GM23338 (cell line): ENCODE measurements around the gene TMEM140. TPM values are rescaled to one million over a fixed set of nuclear protein-coding genes. Genes with fewer than 3 reads are reported as not detected.

ENCODE experiments used
- ATAC-seq: fragments of 200-7000 bp; cut with Tn5 transposase; 3 replicates; pipeline ENCODE4 v1.9.1; 2020
- DNase-seq: peaks from one replicate; pipeline ENCODE4 v3.0.0-alpha.2; 2015; ENCODE audit warnings: low spot score
- H2AFZ ChIP-seq: fragments of 200-600 bp; sonication (generic); 2 replicates; pipeline ENCODE4 v1.8.0; 2016; ENCODE audit warnings: antibody characterized with exemption, mild to moderate bottlenecking, moderate library complexity
- H3F3A ChIP-seq: fragments of 200-600 bp; sonication (generic); replicated peaks from 2 replicates; pipeline ENCODE4 v1.8.0; 2017; ENCODE audit warnings: antibody characterized with exemption, mixed run types, low read depth
- H3K27ac ChIP-seq: fragments of 200-600 bp; sonication (generic); 2 replicates; pipeline ENCODE4 v1.6.1; 2016; ENCODE audit warnings: low read depth
- H3K27me3 ChIP-seq: fragments of 200-600 bp; sonication (generic); 2 replicates; pipeline ENCODE4 v1.8.0; 2016; ENCODE audit warnings: mild to moderate bottlenecking, mixed run types, moderate library complexity; ENCODE audit not compliant: insufficient read depth
- H3K36me3 ChIP-seq: fragments of 200-600 bp; sonication (generic); 2 replicates; pipeline ENCODE4 v1.8.0; 2016; ENCODE audit warnings: mild to moderate bottlenecking; ENCODE audit not compliant: insufficient read depth
- H3K4me1 ChIP-seq: fragments of 200-600 bp; sonication (generic); 2 replicates; pipeline ENCODE4 v1.8.0; 2016; ENCODE audit warnings: mild to moderate bottlenecking, moderate library complexity; ENCODE audit not compliant: insufficient read depth
- H3K4me2 ChIP-seq: fragments of 200-600 bp; sonication (generic); 2 replicates; pipeline ENCODE4 v1.7.1; 2017; ENCODE audit warnings: mixed run types
- H3K4me3 ChIP-seq: fragments of 200-600 bp; sonication (generic); 2 replicates; pipeline ENCODE4 v1.6.1; 2016; ENCODE audit warnings: mixed run types
- H3K79me2 ChIP-seq: fragments of 200-600 bp; sonication (generic); replicated peaks from 2 replicates; pipeline ENCODE4 v1.8.0; 2017; ENCODE audit warnings: mild to moderate bottlenecking; ENCODE audit not compliant: insufficient read depth
- H3K9me2 ChIP-seq: fragments of 200-600 bp; sonication (generic); 2 replicates; pipeline ENCODE4 v1.8.0; 2017; ENCODE audit not compliant: insufficient read depth
- H4K20me1 ChIP-seq: fragments of 200-600 bp; sonication (generic); replicated peaks from 2 replicates; pipeline ENCODE4 v1.8.0; 2017; ENCODE audit warnings: mild to moderate bottlenecking; ENCODE audit not compliant: insufficient read depth
- H3K27ac Mint-ChIP-seq: 2 replicates; pipeline ENCODE4 v1.8.0; 2020; ENCODE audit warnings: inconsistent platforms, mild to moderate bottlenecking, moderate library complexity, mixed read lengths
- H3K27me3 Mint-ChIP-seq: 3 replicates; pipeline ENCODE4 v1.8.0; 2022; ENCODE audit warnings: low read depth, mild to moderate bottlenecking, moderate library complexity, mixed read lengths, inconsistent platforms; ENCODE audit not compliant: insufficient read depth, poor library complexity
- H3K36me3 Mint-ChIP-seq: 3 replicates; pipeline ENCODE4 v1.8.0; 2021; ENCODE audit warnings: low read depth, mild to moderate bottlenecking, inconsistent platforms, moderate library complexity, mixed read lengths
- H3K4me1 Mint-ChIP-seq: 3 replicates; pipeline ENCODE4 v1.8.0; 2020; ENCODE audit warnings: mild to moderate bottlenecking, inconsistent platforms, mixed read lengths
- H3K4me3 Mint-ChIP-seq: 3 replicates; pipeline ENCODE4 v1.8.0; 2021; ENCODE audit warnings: moderate library complexity, mild to moderate bottlenecking, inconsistent platforms, mixed read lengths
- H3K9me3 Mint-ChIP-seq: 3 replicates; pipeline ENCODE4 v1.8.0; 2020; ENCODE audit warnings: moderate library complexity, mild to moderate bottlenecking, inconsistent platforms, mixed read lengths
- EZH2 ChIP-seq: fragments of 200-600 bp; sonication (generic); IDR thresholded peaks from one replicate; pipeline ENCODE4 v1.8.0; 2017; ENCODE audit warnings: antibody characterized with exemption, mild to moderate bottlenecking, low read depth; ENCODE audit not compliant: unreplicated experiment
- JUNB ChIP-seq: IDR thresholded peaks from one replicate; pipeline ENCODE4 v1.6.1; 2016; ENCODE audit warnings: antibody characterized with exemption; ENCODE audit not compliant: unreplicated experiment
- NANOG ChIP-seq: IDR thresholded peaks from 2 replicates; pipeline ENCODE4 v1.6.1; 2016; ENCODE audit warnings: antibody characterized with exemption, borderline replicate concordance
- POLR2AphosphoS5 ChIP-seq: IDR thresholded peaks from 2 replicates; pipeline ENCODE4 v1.6.1; 2016; ENCODE audit warnings: antibody characterized with exemption, low read depth
- STAT1 ChIP-seq: IDR thresholded peaks from one replicate; pipeline ENCODE4 v1.6.1; 2016; ENCODE audit warnings: antibody characterized with exemption; ENCODE audit not compliant: unreplicated experiment
- ZNF114 ChIP-seq: fragments of 250-450 bp; sonication (Bioruptor Pico); IDR thresholded peaks from 2 replicates; pipeline ENCODE4 v1.5.0; 2020; ENCODE audit warnings: mild to moderate bottlenecking, moderate library complexity
- ZNF331 ChIP-seq: fragments of 250-450 bp; sonication (Bioruptor Pico); IDR thresholded peaks from 2 replicates; pipeline ENCODE4 v1.5.0; 2020; ENCODE audit warnings: low read depth, mild to moderate bottlenecking, moderate library complexity
- polyA plus RNA-seq: library from polyadenylated mRNA; unstranded; fragments of >200 nt; fragmentation: Nextera tagmentation; extraction: Ambion mirVana; gene quantifications from 2 replicates; pipeline ENCODE4 v1.2.1, GENCODE V29; 2016
- total RNA-seq: library from RNA; depleted of rRNA; stranded (reverse); fragments of >200 nt; shearing (Covaris generic); gene quantifications from 2 replicates; pipeline ENCODE4 v1.2.3, GENCODE V29; 2014
- TF ChIP-seq, protein P1 (sequence below): fragments of 250-450 bp; sonication (Bioruptor Pico); IDR thresholded peaks from 2 replicates; pipeline ENCODE4 v1.5.0; 2020; ENCODE audit warnings: mild to moderate bottlenecking, moderate library complexity
- TF ChIP-seq, protein P2 (sequence below), 2 experiments: fragments of 200-600 bp in 1 of 2; sonication (generic) in 1 of 2; conservative IDR thresholded peaks; 2 replicates each; pipeline versions ENCODE4 v1.5.1 to v1.6.1; 2016 to 2017; ENCODE audit warnings: antibody characterized with exemption in 2 of 2, low read depth in 2 of 2, mild to moderate bottlenecking in 2 of 2, moderate library complexity in 1 of 2
- TF ChIP-seq, protein P3 (sequence below): IDR thresholded peaks from one replicate; pipeline ENCODE4 v1.6.1; 2018; ENCODE audit warnings: antibody characterized with exemption; ENCODE audit not compliant: unreplicated experiment

The TMEM140 gene
- total and polyA plus RNA-seq, 2 experiments from 2014 or later: 2.7 TPM; not detected in 1

- TF ChIP-seq, protein P1, sequence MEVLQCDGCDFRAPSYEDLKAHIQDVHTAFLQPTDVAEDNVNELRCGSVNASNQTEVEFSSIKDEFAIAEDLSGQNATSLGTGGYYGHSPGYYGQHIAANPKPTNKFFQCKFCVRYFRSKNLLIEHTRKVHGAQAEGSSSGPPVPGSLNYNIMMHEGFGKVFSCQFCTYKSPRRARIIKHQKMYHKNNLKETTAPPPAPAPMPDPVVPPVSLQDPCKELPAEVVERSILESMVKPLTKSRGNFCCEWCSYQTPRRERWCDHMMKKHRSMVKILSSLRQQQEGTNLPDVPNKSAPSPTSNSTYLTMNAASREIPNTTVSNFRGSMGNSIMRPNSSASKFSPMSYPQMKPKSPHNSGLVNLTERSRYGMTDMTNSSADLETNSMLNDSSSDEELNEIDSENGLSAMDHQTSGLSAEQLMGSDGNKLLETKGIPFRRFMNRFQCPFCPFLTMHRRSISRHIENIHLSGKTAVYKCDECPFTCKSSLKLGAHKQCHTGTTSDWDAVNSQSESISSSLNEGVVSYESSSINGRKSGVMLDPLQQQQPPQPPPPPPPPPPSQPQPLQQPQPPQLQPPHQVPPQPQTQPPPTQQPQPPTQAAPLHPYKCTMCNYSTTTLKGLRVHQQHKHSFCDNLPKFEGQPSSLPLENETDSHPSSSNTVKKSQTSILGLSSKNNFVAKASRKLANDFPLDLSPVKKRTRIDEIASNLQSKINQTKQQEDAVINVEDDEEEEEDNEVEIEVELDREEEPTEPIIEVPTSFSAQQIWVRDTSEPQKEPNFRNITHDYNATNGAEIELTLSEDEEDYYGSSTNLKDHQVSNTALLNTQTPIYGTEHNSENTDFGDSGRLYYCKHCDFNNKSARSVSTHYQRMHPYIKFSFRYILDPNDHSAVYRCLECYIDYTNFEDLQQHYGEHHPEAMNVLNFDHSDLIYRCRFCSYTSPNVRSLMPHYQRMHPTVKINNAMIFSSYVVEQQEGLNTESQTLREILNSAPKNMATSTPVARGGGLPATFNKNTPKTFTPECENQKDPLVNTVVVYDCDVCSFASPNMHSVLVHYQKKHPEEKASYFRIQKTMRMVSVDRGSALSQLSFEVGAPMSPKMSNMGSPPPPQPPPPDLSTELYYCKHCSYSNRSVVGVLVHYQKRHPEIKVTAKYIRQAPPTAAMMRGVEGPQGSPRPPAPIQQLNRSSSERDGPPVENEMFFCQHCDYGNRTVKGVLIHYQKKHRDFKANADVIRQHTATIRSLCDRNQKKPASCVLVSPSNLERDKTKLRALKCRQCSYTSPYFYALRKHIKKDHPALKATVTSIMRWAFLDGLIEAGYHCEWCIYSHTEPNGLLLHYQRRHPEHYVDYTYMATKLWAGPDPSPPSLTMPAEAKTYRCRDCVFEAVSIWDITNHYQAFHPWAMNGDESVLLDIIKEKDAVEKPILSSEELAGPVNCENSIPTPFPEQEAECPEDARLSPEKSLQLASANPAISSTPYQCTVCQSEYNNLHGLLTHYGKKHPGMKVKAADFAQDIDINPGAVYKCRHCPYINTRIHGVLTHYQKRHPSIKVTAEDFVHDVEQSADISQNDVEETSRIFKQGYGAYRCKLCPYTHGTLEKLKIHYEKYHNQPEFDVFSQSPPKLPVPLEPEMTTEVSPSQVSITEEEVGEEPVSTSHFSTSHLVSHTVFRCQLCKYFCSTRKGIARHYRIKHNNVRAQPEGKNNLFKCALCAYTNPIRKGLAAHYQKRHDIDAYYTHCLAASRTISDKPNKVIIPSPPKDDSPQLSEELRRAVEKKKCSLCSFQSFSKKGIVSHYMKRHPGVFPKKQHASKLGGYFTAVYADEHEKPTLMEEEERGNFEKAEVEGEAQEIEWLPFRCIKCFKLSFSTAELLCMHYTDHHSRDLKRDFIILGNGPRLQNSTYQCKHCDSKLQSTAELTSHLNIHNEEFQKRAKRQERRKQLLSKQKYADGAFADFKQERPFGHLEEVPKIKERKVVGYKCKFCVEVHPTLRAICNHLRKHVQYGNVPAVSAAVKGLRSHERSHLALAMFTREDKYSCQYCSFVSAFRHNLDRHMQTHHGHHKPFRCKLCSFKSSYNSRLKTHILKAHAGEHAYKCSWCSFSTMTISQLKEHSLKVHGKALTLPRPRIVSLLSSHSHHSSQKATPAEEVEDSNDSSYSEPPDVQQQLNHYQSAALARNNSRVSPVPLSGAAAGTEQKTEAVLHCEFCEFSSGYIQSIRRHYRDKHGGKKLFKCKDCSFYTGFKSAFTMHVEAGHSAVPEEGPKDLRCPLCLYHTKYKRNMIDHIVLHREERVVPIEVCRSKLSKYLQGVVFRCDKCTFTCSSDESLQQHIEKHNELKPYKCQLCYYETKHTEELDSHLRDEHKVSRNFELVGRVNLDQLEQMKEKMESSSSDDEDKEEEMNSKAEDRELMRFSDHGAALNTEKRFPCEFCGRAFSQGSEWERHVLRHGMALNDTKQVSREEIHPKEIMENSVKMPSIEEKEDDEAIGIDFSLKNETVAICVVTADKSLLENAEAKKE (CRISPR knock-in tag): no peak
- TF ChIP-seq NANOG: no peak
- no peak for TF ChIP-seq POLR2AphosphoS5
- TF ChIP-seq JUNB: no peak
Measured at GRCh38 chr7:135165862-135166261, 18.0 kb downstream of the TMEM140 start (continued).

DNA sequence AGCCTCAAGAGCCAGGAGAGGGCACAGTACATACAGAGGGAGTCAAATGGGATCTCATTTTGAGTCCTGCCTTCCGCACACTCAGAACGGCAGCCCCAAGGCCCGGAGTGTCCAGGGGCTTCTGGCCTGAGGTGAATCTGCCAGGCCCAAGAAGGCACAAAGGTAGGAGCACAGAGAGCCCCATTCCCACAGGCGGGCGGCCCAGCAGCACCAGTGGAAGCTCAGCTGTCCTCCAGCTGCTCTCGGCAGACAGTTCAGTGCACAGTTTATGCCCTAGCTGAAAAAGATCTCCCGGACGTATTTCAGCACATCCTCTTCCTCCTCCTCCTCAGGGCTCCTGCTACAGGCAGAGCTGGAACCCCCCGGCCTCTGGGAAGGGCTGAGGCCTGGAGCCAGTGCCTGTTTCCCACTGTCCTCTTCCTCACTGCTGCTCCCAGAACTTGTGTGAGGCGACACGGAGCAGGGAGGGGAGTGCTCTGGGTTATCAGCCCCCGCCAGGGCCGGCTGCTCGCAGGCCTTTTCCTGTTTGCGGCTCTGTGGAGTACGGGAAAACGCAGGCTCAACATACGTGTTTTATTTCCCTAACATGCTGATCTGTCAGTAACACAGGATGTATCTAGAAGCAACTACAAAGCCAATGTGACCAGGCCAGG lies 18.6 kb downstream of the TMEM140 start:
- Histone ChIP-seq H3K4me2 (no peak overlapping the region), H4K20me1 (peaks cover 4% of the 10 kb centered on the region; the same call in 1 of the 2 replicates), H3K79me2 (peaks cover 16% of the 10 kb centered on the region), H2AFZ (no peak overlapping the region), H3K36me3 (peaks cover 17% of the 10 kb centered on the region; the same call in 1 of the 2 replicates), H3K27ac (no peak overlapping the region), H3K4me3 (no peak overlapping the region), H3K9me2 (peaks cover 2% of the 10 kb centered on the region; the same call in 1 of the 2 replicates), H3F3A (peaks cover 2% of the 10 kb centered on the region; the same call in 1 of the 2 replicates), H3K4me1 (peaks cover 17% of the 10 kb centered on the region), H3K27me3 (no peaks in the 10 kb centered on the region)
- peaks cover 23% of the 10 kb centered on the region for H3K9me3 Mint-ChIP-seq
- H3K4me1 Mint-ChIP-seq: peaks cover 21% of the 10 kb centered on the region
- H3K4me3 Mint-ChIP-seq: no peak overlapping the region
- peaks cover 27% of the 10 kb centered on the region for H3K27me3 Mint-ChIP-seq
- H3K36me3 Mint-ChIP-seq: peaks cover 82% of the 10 kb centered on the region
- DNase-seq (no peak), ATAC-seq (no peak)
- no peak overlapping the region for H3K27ac Mint-ChIP-seq
- no peak for TF ChIP-seq JUNB
- TF ChIP-seq EZH2: no peak
- no peak for TF ChIP-seq ZNF331 (CRISPR knock-in tag)
- TF ChIP-seq ZNF114 (CRISPR knock-in tag): no peak
- TF ChIP-seq, protein P2, sequence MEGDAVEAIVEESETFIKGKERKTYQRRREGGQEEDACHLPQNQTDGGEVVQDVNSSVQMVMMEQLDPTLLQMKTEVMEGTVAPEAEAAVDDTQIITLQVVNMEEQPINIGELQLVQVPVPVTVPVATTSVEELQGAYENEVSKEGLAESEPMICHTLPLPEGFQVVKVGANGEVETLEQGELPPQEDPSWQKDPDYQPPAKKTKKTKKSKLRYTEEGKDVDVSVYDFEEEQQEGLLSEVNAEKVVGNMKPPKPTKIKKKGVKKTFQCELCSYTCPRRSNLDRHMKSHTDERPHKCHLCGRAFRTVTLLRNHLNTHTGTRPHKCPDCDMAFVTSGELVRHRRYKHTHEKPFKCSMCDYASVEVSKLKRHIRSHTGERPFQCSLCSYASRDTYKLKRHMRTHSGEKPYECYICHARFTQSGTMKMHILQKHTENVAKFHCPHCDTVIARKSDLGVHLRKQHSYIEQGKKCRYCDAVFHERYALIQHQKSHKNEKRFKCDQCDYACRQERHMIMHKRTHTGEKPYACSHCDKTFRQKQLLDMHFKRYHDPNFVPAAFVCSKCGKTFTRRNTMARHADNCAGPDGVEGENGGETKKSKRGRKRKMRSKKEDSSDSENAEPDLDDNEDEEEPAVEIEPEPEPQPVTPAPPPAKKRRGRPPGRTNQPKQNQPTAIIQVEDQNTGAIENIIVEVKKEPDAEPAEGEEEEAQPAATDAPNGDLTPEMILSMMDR (conservative IDR thresholded peaks at IDR 0.05; ENCODE audit: low read depth in 2 of 2): no peak
- no peak for TF ChIP-seq STAT1
- TF ChIP-seq, protein P3, sequence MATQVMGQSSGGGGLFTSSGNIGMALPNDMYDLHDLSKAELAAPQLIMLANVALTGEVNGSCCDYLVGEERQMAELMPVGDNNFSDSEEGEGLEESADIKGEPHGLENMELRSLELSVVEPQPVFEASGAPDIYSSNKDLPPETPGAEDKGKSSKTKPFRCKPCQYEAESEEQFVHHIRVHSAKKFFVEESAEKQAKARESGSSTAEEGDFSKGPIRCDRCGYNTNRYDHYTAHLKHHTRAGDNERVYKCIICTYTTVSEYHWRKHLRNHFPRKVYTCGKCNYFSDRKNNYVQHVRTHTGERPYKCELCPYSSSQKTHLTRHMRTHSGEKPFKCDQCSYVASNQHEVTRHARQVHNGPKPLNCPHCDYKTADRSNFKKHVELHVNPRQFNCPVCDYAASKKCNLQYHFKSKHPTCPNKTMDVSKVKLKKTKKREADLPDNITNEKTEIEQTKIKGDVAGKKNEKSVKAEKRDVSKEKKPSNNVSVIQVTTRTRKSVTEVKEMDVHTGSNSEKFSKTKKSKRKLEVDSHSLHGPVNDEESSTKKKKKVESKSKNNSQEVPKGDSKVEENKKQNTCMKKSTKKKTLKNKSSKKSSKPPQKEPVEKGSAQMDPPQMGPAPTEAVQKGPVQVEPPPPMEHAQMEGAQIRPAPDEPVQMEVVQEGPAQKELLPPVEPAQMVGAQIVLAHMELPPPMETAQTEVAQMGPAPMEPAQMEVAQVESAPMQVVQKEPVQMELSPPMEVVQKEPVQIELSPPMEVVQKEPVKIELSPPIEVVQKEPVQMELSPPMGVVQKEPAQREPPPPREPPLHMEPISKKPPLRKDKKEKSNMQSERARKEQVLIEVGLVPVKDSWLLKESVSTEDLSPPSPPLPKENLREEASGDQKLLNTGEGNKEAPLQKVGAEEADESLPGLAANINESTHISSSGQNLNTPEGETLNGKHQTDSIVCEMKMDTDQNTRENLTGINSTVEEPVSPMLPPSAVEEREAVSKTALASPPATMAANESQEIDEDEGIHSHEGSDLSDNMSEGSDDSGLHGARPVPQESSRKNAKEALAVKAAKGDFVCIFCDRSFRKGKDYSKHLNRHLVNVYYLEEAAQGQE: no peak
- TF ChIP-seq NANOG: no peak
